T-helper 1 cell (primary cell): ENCODE measurements around the gene PER3.

ENCODE experiments used
- DNase-seq, 5 donors: peaks; one replicate each; pipeline ENCODE4 v3.0.0-alpha.2; 2012 to 2020

The PER3 gene

DNA sequence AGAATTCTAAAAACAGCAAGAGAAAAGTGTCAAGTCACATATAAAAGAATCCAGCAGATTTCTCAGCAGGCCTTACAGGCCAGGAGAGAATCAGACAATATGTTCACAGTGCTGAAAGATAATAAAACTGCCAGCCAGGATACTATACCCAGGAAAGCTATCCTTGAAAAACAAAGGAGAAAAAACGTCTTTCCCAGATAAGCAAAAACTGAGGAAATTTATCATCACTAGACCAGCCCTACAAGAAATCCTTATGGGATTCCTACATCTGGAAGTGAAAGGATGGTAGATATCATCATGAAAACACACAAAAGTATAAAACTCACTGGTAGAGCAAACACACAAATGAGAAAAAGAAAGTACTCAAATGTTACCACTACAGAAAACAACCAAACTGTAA is 93.9 kb downstream of the PER3 start:
- DNase-seq, result no peak

DNA sequence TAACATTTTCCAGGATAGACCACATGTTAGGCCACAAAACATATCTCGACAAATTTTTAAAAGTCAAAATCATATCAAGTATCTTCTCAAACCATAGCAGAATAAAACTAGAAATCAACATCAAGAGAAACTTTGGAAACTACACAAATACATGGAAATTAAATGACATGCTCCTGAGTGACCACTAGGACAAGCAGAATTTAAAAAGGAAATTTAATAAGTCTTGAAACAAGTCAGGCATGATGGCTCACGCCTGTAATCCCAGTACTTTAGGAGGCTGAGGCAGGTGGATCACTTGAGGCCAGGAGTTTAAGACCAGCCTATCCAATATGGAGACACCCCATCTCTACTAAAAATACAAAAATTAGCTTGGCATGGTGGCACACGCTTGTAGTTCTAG is 95.1 kb downstream of the PER3 start:
- DNase-seq, result no peak

DNA sequence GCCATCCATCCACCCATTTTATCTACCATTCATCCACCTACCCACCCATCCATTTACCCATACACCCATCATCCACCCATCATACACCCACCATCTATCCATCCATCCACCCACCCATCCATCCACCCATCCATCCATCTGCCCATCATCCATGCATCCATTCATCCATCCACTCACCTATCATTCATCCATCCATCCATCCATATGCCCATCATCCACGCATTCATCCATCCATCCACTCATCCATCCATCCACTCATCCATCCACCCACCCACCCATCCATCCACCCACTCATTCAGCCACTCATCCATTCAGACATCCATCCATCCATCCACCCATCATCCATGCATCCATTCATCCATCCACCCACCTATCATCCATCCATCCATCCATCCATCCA is 100.7 kb downstream of the PER3 start:
- DNase-seq, result no peak

DNA sequence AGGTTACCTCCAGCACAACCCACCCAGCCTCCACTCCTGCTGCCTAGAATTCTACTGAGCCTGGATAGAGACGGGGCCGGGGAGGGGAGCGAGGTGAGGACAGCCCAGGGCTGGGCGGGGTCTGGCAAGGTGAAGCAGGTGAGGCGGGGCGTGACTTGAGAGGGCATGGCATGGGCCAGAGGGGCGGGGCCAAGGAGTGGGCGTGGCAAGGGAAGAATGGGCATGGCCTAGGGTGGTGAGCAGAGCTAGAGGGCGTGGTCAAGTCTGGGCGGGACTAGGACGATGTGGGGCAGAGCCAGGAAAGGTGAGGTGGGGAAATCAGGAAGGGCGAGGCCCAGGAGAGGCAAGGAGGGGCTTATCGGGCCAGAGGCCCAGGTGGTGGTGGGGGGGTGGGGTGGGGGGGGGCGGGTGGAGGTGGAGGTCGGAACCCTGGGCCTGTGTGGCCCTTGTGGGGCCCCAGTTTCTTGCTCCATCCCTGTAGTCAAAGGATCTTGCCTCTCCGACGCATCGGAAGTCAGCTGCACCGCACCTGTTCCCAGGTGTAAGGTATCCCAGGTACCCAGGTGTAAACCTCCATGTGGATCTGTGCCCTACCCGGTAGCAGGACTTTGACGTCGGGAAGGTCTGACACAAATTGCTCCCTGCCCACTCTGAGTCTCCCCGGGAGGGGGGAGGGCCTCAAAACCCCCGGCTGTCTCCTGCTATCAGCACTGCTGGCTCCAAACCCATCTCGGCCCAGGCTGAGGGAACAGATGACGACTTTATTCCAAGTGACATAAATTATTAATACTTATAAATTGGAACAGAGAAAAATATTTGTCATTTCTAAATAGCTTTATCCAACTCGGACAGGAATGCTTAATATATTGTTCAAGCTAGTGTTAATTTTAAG is 101.7 kb downstream of the PER3 start:
- DNase-seq, result no peak

DNA sequence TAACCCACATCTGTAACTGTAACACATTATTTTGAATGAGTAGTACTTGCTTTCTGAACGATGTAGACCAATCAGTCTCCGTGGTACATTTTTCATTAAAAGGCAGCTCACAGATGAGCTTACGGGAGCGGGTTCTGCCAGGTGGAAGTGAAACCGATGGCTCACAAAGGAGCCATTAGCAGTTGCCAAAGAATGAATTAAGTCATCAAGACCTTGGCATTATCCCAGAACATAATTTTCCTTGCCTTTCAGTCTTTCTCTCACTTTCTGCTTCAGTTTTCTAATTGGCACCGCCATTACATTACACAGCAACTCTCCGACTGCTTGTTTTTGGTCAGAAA is 102.3 kb downstream of the PER3 start:
- DNase-seq, result no peak

DNA sequence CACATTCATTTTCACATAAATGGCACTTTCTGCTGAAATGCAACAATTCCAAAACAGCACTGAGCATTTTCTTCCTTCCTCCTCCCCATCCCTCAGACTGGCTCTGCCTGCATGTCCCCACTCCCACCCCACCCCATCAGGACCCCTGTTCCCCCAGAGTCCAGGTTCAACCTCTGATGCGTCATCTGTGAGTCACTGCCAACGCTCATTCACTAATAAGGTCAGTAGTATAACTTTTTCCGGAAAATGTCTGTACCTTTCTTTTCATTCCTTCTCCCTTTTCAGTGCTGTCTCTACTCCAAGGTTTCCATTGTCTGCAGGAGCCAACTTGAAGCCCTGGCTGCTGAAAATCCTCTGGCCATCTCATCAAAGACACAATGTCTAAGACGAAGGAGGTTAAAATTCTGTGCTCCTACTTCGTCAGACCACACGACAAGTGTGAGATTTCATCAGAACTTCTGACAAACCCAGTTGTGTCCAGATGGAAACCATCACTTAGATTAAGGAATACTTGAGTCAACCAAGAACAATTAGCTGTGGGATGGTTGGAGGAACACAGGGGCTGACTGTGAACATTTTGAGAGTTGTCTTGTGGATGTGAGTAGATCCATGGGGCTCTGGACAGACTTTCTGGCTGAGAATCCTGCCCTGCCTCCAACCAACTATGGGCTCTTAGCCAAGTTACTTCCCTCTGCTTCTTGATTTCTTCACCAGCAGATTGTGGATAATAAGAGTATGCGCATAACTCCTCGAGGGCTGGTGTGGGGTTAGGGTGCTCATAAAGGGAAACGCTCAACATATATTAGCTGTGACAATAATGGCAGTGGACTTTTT is 104.4 kb downstream of the PER3 start:
- DNase-seq, result no peak

DNA sequence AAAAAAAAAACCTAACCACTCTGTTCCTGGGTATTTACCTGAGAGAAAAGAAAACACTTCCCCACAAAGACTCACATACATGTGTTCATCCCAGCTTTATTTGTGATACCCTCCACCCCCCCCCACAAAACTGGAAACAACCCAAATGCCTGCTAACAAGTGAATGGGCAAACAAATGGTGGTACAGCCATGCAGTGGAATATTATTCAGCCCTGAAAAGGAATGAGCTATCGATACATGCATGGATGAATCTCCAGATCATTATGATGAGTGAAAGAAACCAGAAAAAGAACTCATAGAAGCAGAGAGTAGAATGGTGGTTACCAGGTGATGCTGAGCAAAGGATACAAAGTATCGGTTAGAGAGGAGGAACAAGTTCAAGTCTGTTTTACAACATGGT is 106.8 kb downstream of the PER3 start:
- DNase-seq, result no peak

DNA sequence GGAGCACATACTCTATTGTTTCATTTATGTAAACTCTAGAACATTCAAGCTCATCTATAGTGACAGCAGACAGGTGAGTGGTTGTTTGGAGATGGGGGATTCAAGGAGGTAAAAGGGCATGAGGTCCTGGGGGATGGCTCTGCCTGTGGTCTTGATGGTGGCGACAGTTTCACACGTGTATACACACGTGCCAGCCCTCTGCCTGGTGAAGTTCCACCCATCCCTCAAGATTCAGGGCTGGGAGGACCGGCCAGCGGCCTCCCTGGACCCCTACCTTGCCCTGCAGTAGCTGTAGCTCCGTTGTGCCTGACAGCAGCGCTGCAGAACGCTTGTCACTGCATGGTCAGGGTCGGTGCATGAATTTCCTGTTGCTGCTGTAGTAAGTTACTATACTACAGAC is 107.7 kb downstream of the PER3 start:
- DNase-seq, result no peak

DNA sequence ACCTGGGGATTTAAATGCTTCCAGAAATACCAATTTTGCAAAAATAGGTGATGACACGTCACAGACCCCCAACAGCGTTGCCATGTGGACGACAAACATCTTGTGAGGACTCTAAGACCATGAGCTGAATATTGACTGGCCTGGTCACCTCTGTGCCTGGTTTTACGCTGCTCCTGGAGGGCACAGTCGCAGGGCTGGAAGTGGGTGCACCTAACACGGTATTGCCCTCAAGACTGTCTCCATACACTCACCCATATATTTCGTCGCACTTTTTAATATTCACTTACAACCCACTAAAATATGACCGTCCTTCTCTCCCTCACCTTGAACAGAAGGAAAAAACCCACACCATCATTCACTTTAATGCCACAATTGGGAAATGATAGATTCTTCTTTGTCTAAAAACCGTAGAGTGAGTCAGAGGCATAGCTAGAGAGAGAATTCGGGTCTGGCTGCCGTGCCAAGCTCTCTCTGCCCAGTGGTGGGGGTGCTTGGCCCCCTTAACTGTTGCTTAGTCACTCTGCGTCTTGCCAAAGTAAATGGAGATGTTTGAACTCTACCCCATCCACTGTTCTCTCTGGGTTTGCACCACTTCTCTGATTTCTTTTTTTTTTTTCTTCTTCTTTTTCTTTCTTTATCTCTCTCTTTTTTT is 109.6 kb downstream of the PER3 start:
- no peak for DNase-seq
